ENCODE measurements around the gene SRGAP3.

Gene SRGAP3

GRCh38 chr3:9064850-9065249 is 184.6 kb downstream of the SRGAP3 start:
- H3K36me3 ChIP-seq (ENCODE audit: insufficient read depth) = no peaks in the 10 kb centered on the region
- H2AFZ ChIP-seq (ENCODE audit: low read depth) = no peak overlapping the region
- H3K9ac ChIP-seq = no peak overlapping the region
- H4K20me1 ChIP-seq (ENCODE audit: insufficient read depth) = no peaks in the 10 kb centered on the region
- no peak for TF ChIP-seq CTCF (conservative IDR thresholded peaks at IDR 0.05; ENCODE audit: low read depth, low read length)
- no peaks in the 10 kb centered on the region for H3K27me3 ChIP-seq (ENCODE audit: insufficient read depth, low read depth)
- H3K4me3 ChIP-seq (IDR thresholded peaks at IDR 0.05; ENCODE audit: insufficient read depth, low read depth, low read length) = no peak overlapping the region
- H3K4me1 ChIP-seq (ENCODE audit: low read depth, poor library complexity, severe bottlenecking) = no peaks in the 10 kb centered on the region
- H3K4me2 ChIP-seq = no peak overlapping the region
- no peak overlapping the region for H3K27ac ChIP-seq
- H3K79me2 ChIP-seq (ENCODE audit: insufficient read depth, low read depth) = no peaks in the 10 kb centered on the region

- H3K4me1 ChIP-seq (ENCODE audit: low read depth, poor library complexity, severe bottlenecking) = no peaks in the 10 kb centered on the region
- no peak for TF ChIP-seq CTCF (conservative IDR thresholded peaks at IDR 0.05; ENCODE audit: low read depth, low read length)
These were observed 185.2 kb downstream of the SRGAP3 start for GRCh38 chr3:9064251-9064650.

GRCh38 chr3:9062570-9062969 is 186.9 kb downstream of the SRGAP3 start:
- Histone ChIP-seq H3K4me3 (IDR thresholded peaks at IDR 0.05; ENCODE audit: insufficient read depth, low read depth, low read length) (no peak overlapping the region), H3K4me1 (ENCODE audit: low read depth, poor library complexity, severe bottlenecking) (no peaks in the 10 kb centered on the region), H3K4me2 (no peak overlapping the region), H4K20me1 (ENCODE audit: insufficient read depth) (no peaks in the 10 kb centered on the region), H3K79me2 (ENCODE audit: insufficient read depth, low read depth) (no peaks in the 10 kb centered on the region), H3K27me3 (ENCODE audit: insufficient read depth, low read depth) (no peaks in the 10 kb centered on the region), H3K36me3 (ENCODE audit: insufficient read depth) (no peaks in the 10 kb centered on the region), H3K9ac (no peak overlapping the region), H3K27ac (no peak overlapping the region), H2AFZ (ENCODE audit: low read depth) (no peak overlapping the region)
- TF ChIP-seq CTCF (conservative IDR thresholded peaks at IDR 0.05; ENCODE audit: low read depth, low read length) = no peak

More at GRCh38 chr3:9064251-9064650, 185.2 kb downstream of the SRGAP3 start:
- no peak overlapping the region for H3K27ac ChIP-seq
- H3K4me3 ChIP-seq (IDR thresholded peaks at IDR 0.05; ENCODE audit: insufficient read depth, low read depth, low read length) = no peak overlapping the region
- no peak overlapping the region for H2AFZ ChIP-seq (ENCODE audit: low read depth)
- H3K4me2 ChIP-seq = no peak overlapping the region
- H3K9ac ChIP-seq = no peak overlapping the region
- no peaks in the 10 kb centered on the region for H3K36me3 ChIP-seq (ENCODE audit: insufficient read depth)
- H4K20me1 ChIP-seq (ENCODE audit: insufficient read depth) = no peaks in the 10 kb centered on the region
- no peaks in the 10 kb centered on the region for H3K27me3 ChIP-seq (ENCODE audit: insufficient read depth, low read depth)
- H3K79me2 ChIP-seq (ENCODE audit: insufficient read depth, low read depth) = no peaks in the 10 kb centered on the region

GRCh38 chr3:9061634-9062033 is 187.8 kb downstream of the SRGAP3 start:
- H3K79me2 ChIP-seq (ENCODE audit: insufficient read depth, low read depth) = no peaks in the 10 kb centered on the region
- H4K20me1 ChIP-seq (ENCODE audit: insufficient read depth) = no peaks in the 10 kb centered on the region
- H3K9ac ChIP-seq = no peak overlapping the region
- no peak for TF ChIP-seq CTCF (conservative IDR thresholded peaks at IDR 0.05; ENCODE audit: low read depth, low read length)
- no peaks in the 10 kb centered on the region for H3K4me1 ChIP-seq (ENCODE audit: low read depth, poor library complexity, severe bottlenecking)
- no peak overlapping the region for H3K4me2 ChIP-seq
- H3K27ac ChIP-seq = no peak overlapping the region
- H3K27me3 ChIP-seq (ENCODE audit: insufficient read depth, low read depth) = no peaks in the 10 kb centered on the region
- no peaks in the 10 kb centered on the region for H3K36me3 ChIP-seq (ENCODE audit: insufficient read depth)
- no peak overlapping the region for H2AFZ ChIP-seq (ENCODE audit: low read depth)
- H3K4me3 ChIP-seq (IDR thresholded peaks at IDR 0.05; ENCODE audit: insufficient read depth, low read depth, low read length) = no peak overlapping the region

Measured in KMS-11 (cell line).